ENCODE measurements around the gene MICAL2. TPM values are rescaled to one million over a fixed set of nuclear protein-coding genes. Genes with fewer than 3 reads are reported as not detected.

Gene MICAL2
- total RNA-seq, 1 donor from 2014 or later, result 4.4 TPM

- Mint-ChIP-seq H3K4me3 (ENCODE audit: unreplicated experiment) (no peak overlapping the region), H3K4me1 (ENCODE audit: low read depth, unreplicated experiment) (peaks cover 3% of the 10 kb centered on the region), H3K27ac (ENCODE audit: unreplicated experiment) (no peak overlapping the region), H3K36me3 (ENCODE audit: unreplicated experiment) (no peaks in the 10 kb centered on the region), H3K27me3 (ENCODE audit: unreplicated experiment) (peaks cover 4% of the 10 kb centered on the region), H3K9me3 (ENCODE audit: unreplicated experiment) (peaks cover 2% of the 10 kb centered on the region)
- no peak for TF ChIP-seq CTCF (IDR thresholded peaks at IDR 0.05; ENCODE audit: partially characterized antibody, unreplicated experiment)
- no peak for DNase-seq
These were observed 38.5 kb downstream of the MICAL2 start for GRCh38 chr11:12148882-12149281.

- no peak for TF ChIP-seq CTCF (IDR thresholded peaks at IDR 0.05; ENCODE audit: partially characterized antibody, unreplicated experiment)
- H3K4me1 Mint-ChIP-seq (ENCODE audit: low read depth, unreplicated experiment), result no peaks in the 10 kb centered on the region
- H3K36me3 Mint-ChIP-seq (ENCODE audit: unreplicated experiment), result no peaks in the 10 kb centered on the region
- no peak overlapping the region for H3K27ac Mint-ChIP-seq (ENCODE audit: unreplicated experiment)
- DNase-seq, result no peak
- peaks cover 2% of the 10 kb centered on the region for H3K9me3 Mint-ChIP-seq (ENCODE audit: unreplicated experiment)
- H3K4me3 Mint-ChIP-seq (ENCODE audit: unreplicated experiment), result no peak overlapping the region
- peaks cover 4% of the 10 kb centered on the region for H3K27me3 Mint-ChIP-seq (ENCODE audit: unreplicated experiment)
These were observed 39.4 kb downstream of the MICAL2 start for GRCh38 chr11:12149672-12150225.

- TF ChIP-seq CTCF (IDR thresholded peaks at IDR 0.05; ENCODE audit: partially characterized antibody, unreplicated experiment), result no peak
- Mint-ChIP-seq H3K27me3 (ENCODE audit: unreplicated experiment) (peaks cover 4% of the 10 kb centered on the region), H3K4me1 (ENCODE audit: low read depth, unreplicated experiment) (no peaks in the 10 kb centered on the region), H3K4me3 (ENCODE audit: unreplicated experiment) (no peak overlapping the region), H3K36me3 (ENCODE audit: unreplicated experiment) (no peaks in the 10 kb centered on the region), H3K9me3 (ENCODE audit: unreplicated experiment) (peaks cover 2% of the 10 kb centered on the region), H3K27ac (ENCODE audit: unreplicated experiment) (no peak overlapping the region)
- no peak for DNase-seq
These were observed 40.5 kb downstream of the MICAL2 start for GRCh38 chr11:12150831-12151382.

- Mint-ChIP-seq H3K9me3 (ENCODE audit: unreplicated experiment) (peaks cover 5% of the 10 kb centered on the region), H3K4me1 (ENCODE audit: low read depth, unreplicated experiment) (no peaks in the 10 kb centered on the region), H3K27ac (ENCODE audit: unreplicated experiment) (no peak overlapping the region), H3K4me3 (ENCODE audit: unreplicated experiment) (no peak overlapping the region), H3K36me3 (ENCODE audit: unreplicated experiment) (no peaks in the 10 kb centered on the region), H3K27me3 (ENCODE audit: unreplicated experiment) (peaks cover 4% of the 10 kb centered on the region)
- no peak for TF ChIP-seq CTCF (IDR thresholded peaks at IDR 0.05; ENCODE audit: partially characterized antibody, unreplicated experiment)
- DNase-seq, result no peak
These were observed 41.9 kb downstream of the MICAL2 start for GRCh38 chr11:12152321-12152720.

- Mint-ChIP-seq H3K36me3 (ENCODE audit: unreplicated experiment) (no peaks in the 10 kb centered on the region), H3K4me3 (ENCODE audit: unreplicated experiment) (no peak overlapping the region), H3K4me1 (ENCODE audit: low read depth, unreplicated experiment) (no peaks in the 10 kb centered on the region), H3K27ac (ENCODE audit: unreplicated experiment) (no peak overlapping the region), H3K27me3 (ENCODE audit: unreplicated experiment) (no peaks in the 10 kb centered on the region), H3K9me3 (ENCODE audit: unreplicated experiment) (peaks cover 6% of the 10 kb centered on the region)
- no peak for DNase-seq
- TF ChIP-seq CTCF (IDR thresholded peaks at IDR 0.05; ENCODE audit: partially characterized antibody, unreplicated experiment), result no peak
These were observed 44.7 kb downstream of the MICAL2 start for GRCh38 chr11:12154871-12155668.

Measured in glutamatergic neuron (in vitro differentiated cells).